Liver (tissue), 9 donors: ENCODE data around the gene TUBA1C. TPM values are rescaled to one million over a fixed set of nuclear protein-coding genes. Genes with fewer than 3 reads are reported as not detected.
"Not testable (repeated sequence)": the region's sequence is repeated elsewhere in the genome, so short reads cannot be mapped to it uniquely, and the experiment has no call there.

Source experiments
- DNase-seq: peaks from one replicate; pipeline ENCODE4 v3.0.0-alpha.2; 2017; ENCODE audit warnings: low spot score
- H3K27ac ChIP-seq, 2 donors: one replicate each; pipeline ENCODE4 v1.7.0; 2013; ENCODE audit warnings: inconsistent platforms in 2 of 2, low read length in 2 of 2, control low read depth in 1 of 2, low read depth in 1 of 2, mild to moderate bottlenecking in 1 of 2
- H3K27me3 ChIP-seq, 4 donors: one replicate each; pipeline versions ENCODE4 v1.6.1 to v1.7.0; 2013; ENCODE audit warnings: low read length in 3 of 4, inconsistent platforms in 1 of 4, mild to moderate bottlenecking in 1 of 4, moderate library complexity in 1 of 4; ENCODE audit not compliant: control insufficient read depth in 4 of 4, insufficient read depth in 4 of 4
- H3K36me3 ChIP-seq, 4 donors: one replicate each; pipeline versions ENCODE4 v1.6.1 to v1.7.0; 2013; ENCODE audit warnings: low read length in 3 of 4, mild to moderate bottlenecking in 3 of 4, low read depth in 1 of 4, moderate library complexity in 1 of 4; ENCODE audit not compliant: control insufficient read depth in 4 of 4, insufficient read depth in 3 of 4
- H3K4me1 ChIP-seq, 4 donors: one replicate each; pipeline versions ENCODE4 v1.6.1 to v1.7.0; 2013; ENCODE audit warnings: low read length in 3 of 4, mild to moderate bottlenecking in 3 of 4, moderate library complexity in 1 of 4; ENCODE audit not compliant: control insufficient read depth in 4 of 4, insufficient read depth in 4 of 4
- H3K4me3 ChIP-seq, 3 donors: one replicate each; pipeline versions ENCODE4 v1.6.1 to v1.7.0; 2013; ENCODE audit warnings: low read length in 3 of 3, control low read depth in 1 of 3, low read depth in 1 of 3, mild to moderate bottlenecking in 1 of 3
- H3K9ac ChIP-seq, 2 donors: one replicate each; pipeline ENCODE4 v1.7.0; 2013; ENCODE audit warnings: low read length in 2 of 2, mild to moderate bottlenecking in 2 of 2, moderate library complexity in 2 of 2, control low read depth in 1 of 2, low read depth in 1 of 2
- H3K9me3 ChIP-seq, 4 donors: one replicate each; pipeline versions ENCODE4 v1.6.1 to v1.7.0; 2013; ENCODE audit warnings: low read length in 3 of 4; ENCODE audit not compliant: control insufficient read depth in 4 of 4
- ATF3 ChIP-seq: IDR thresholded peaks from 2 replicates; pipeline ENCODE4 v1.6.1; 2016; ENCODE audit warnings: antibody characterized with exemption
- CTCF ChIP-seq: fragments of 150-350 bp; IDR thresholded peaks from 2 replicates; pipeline ENCODE4 v1.5.1; 2017; ENCODE audit warnings: improper control_type of control experiment, low read depth, low read length; ENCODE audit not compliant: missing input control
- FOXA1 ChIP-seq: IDR thresholded peaks from 2 replicates; pipeline ENCODE4 v1.6.1; 2016; ENCODE audit warnings: antibody characterized with exemption
- FOXA2 ChIP-seq: IDR thresholded peaks from 2 replicates; pipeline ENCODE4 v1.6.1; 2016; ENCODE audit warnings: antibody characterized with exemption
- GABPA ChIP-seq, 2 donors: IDR thresholded peaks in 1 of 2; conservative IDR thresholded peaks in 1 of 2; 2 replicates each; pipeline ENCODE4 v1.6.1; 2016; ENCODE audit warnings: antibody characterized with exemption in 2 of 2, mild to moderate bottlenecking in 1 of 2, moderate library complexity in 1 of 2
- HNF4A ChIP-seq, 2 donors: conservative IDR thresholded peaks; 2 replicates each; pipeline ENCODE4 v1.6.1; 2016; ENCODE audit warnings: antibody characterized with exemption in 2 of 2, mild to moderate bottlenecking in 2 of 2
- HNF4G ChIP-seq: IDR thresholded peaks from 2 replicates; pipeline ENCODE4 v1.6.1; 2016; ENCODE audit warnings: antibody characterized with exemption
- RAD21 ChIP-seq, 2 donors: IDR thresholded peaks; 2 replicates each; pipeline ENCODE4 v1.6.1; 2016; ENCODE audit warnings: antibody characterized with exemption in 2 of 2, mild to moderate bottlenecking in 2 of 2
- REST ChIP-seq: IDR thresholded peaks from 2 replicates; pipeline ENCODE4 v1.6.1; 2016; ENCODE audit warnings: antibody characterized with exemption, mild to moderate bottlenecking
- RXRA ChIP-seq, 2 donors: IDR thresholded peaks; 2 replicates each; pipeline ENCODE4 v1.6.1; 2017 to 2018; ENCODE audit warnings: antibody characterized with exemption in 2 of 2, mild to moderate bottlenecking in 1 of 2
- SP1 ChIP-seq: IDR thresholded peaks from 2 replicates; pipeline ENCODE4 v1.6.1; 2018; ENCODE audit warnings: antibody characterized with exemption, mild to moderate bottlenecking
- TAF1 ChIP-seq: conservative IDR thresholded peaks from 2 replicates; pipeline ENCODE4 v1.6.1; 2016; ENCODE audit warnings: antibody characterized with exemption, mild to moderate bottlenecking
- YY1 ChIP-seq: IDR thresholded peaks from 2 replicates; pipeline ENCODE4 v1.6.1; 2016; ENCODE audit warnings: antibody characterized with exemption, mild to moderate bottlenecking
- WGBS: extraction: QIAGEN DNeasy Blood & Tissue Kit; methylation state at CpG from one replicate; pipeline ENCODE4 v1.1.7; 2013; 5-methylcytosine and 5-hydroxymethylcytosine counted together
- polyA plus RNA-seq, 2 donors: library from polyadenylated mRNA; stranded (reverse) in 1 of 2; unstranded in 1 of 2; fragments of 200-250 nt in 1 of 2; fragments of >200 nt in 1 of 2; fragmentation: Nextera tagmentation in 1 of 2; extraction: Ambion mirVana in 1 of 2; gene quantifications; one replicate each; pipeline versions ENCODE4 v1.2.1 to v1.2.3, GENCODE V29; 2013 to 2015
- total RNA-seq, 2 donors: library from RNA; depleted of rRNA; stranded (reverse); fragments of >200 nt; gene quantifications; one replicate each; pipeline ENCODE4 v1.2.3, GENCODE V29; 2014
- donor health status: healthy.
- donor health status: healthy.
- donor health status: healthy.
- donor health status: healthy.
- donor health status: healthy.

TUBA1C gene
- total and polyA plus RNA-seq, 4 donors = 54.6 to 162 (median 103) TPM

- Histone ChIP-seq H3K9ac (no peak overlapping the region), H3K4me3 (no peak overlapping the region), H3K9me3 (no peaks in the 10 kb centered on the region), H3K27me3 (no peaks in the 10 kb centered on the region), H3K36me3 (no peaks in the 10 kb centered on the region), H3K4me1 (no peaks in the 10 kb centered on the region), H3K27ac (no peak overlapping the region)
- 95% methylated on average over 7 of the region's 7 CpGs for WGBS
- no peak for TF ChIP-seq RAD21 (IDR thresholded peaks at IDR 0.05)
- no peak for TF ChIP-seq HNF4G
- DNase-seq = no peak
Observed at GRCh38 chr12:49309386-49309785, 44.5 kb downstream of the TUBA1C start.

- not testable (repeated sequence) for DNase-seq, H3K36me3 ChIP-seq, H3K9me3 ChIP-seq, H3K27me3 ChIP-seq, H3K27ac ChIP-seq, H3K4me3 ChIP-seq, H3K4me1 ChIP-seq, H3K9ac ChIP-seq
- 68% methylated on average over 2 of the region's 3 CpGs for WGBS
Observed at GRCh38 chr12:49310451-49311000, 45.6 kb downstream of the TUBA1C start.

GRCh38 chr12:49314811-49315210 lies 49.9 kb downstream of the TUBA1C start:
- 92% methylated on average over 1 of the region's 1 CpG for WGBS
- Histone ChIP-seq H3K4me1 (no peaks in the 10 kb centered on the region), H3K27me3 (no peaks in the 10 kb centered on the region), H3K9me3 (no peaks in the 10 kb centered on the region), H3K9ac (no peak overlapping the region), H3K4me3 (no peak overlapping the region), H3K27ac (no peak overlapping the region), H3K36me3 (no peaks in the 10 kb centered on the region)
- no peak for DNase-seq
- TF ChIP-seq RXRA (IDR thresholded peaks at IDR 0.05) (no peak), ATF3 (no peak), SP1 (no peak), GABPA (IDR thresholded peaks at IDR 0.05 in 1 of 2, conservative IDR thresholded peaks at IDR 0.05 in 1 of 2) (no peak), CTCF (no peak), REST (no peak), RAD21 (IDR thresholded peaks at IDR 0.05) (no peak), HNF4A (conservative IDR thresholded peaks at IDR 0.05) (no peak), TAF1 (no peak), FOXA2 (no peak), FOXA1 (no peak), YY1 (no peak), HNF4G (no peak)

GRCh38 chr12:49317118-49317517 lies 52.2 kb downstream of the TUBA1C start:
- not testable (repeated sequence) for H3K27ac ChIP-seq, H3K27me3 ChIP-seq, H3K4me1 ChIP-seq, H3K9me3 ChIP-seq, H3K9ac ChIP-seq, H3K4me3 ChIP-seq, H3K36me3 ChIP-seq, DNase-seq
- WGBS = 96% methylated on average over 10 of the region's 10 CpGs

- H3K4me1 ChIP-seq = peaks cover 2 to 14% (median 10%) of the 10 kb centered on the region in 4 donors
- not testable (repeated sequence) for H3K9me3 ChIP-seq, H3K4me3 ChIP-seq, H3K27ac ChIP-seq, H3K27me3 ChIP-seq, H3K9ac ChIP-seq, DNase-seq, H3K36me3 ChIP-seq
- WGBS = 95% methylated on average over 9 of the region's 9 CpGs
Observed at GRCh38 chr12:49320411-49321103, 55.7 kb downstream of the TUBA1C start.
